H9 (cell line): Measurements from ENCODE around the gene DMPK. TPM values are rescaled to one million over a fixed set of nuclear protein-coding genes. Genes with fewer than 3 reads are reported as not detected.

ENCODE experiments used
- DNase-seq: peaks from one replicate; pipeline ENCODE4 v3.0.0-alpha.2; 2017
- H2AFZ ChIP-seq: one replicate; pipeline ENCODE4 v1.6.1; 2013; ENCODE audit warnings: mild to moderate bottlenecking, low read length, control low read depth, moderate library complexity
- H2AK5ac ChIP-seq: 2 replicates; pipeline ENCODE4 v1.6.1; 2013; ENCODE audit warnings: low read length, control low read depth, mixed read lengths; ENCODE audit not compliant: insufficient read length
- H2BK120ac ChIP-seq: one replicate; pipeline ENCODE4 v1.6.1; 2013; ENCODE audit warnings: low read depth, mild to moderate bottlenecking, low read length, control low read depth, inconsistent platforms; ENCODE audit not compliant: poor library complexity, severe bottlenecking
- H2BK12ac ChIP-seq: 2 replicates; pipeline ENCODE4 v1.6.1; 2013; ENCODE audit warnings: low read length, control low read depth, mixed read lengths, low read depth; ENCODE audit not compliant: insufficient read length
- H2BK15ac ChIP-seq: 2 replicates; pipeline ENCODE4 v1.6.1; 2013; ENCODE audit warnings: low read depth, low read length, control low read depth
- H2BK20ac ChIP-seq: one replicate; pipeline ENCODE4 v1.6.1; 2013; ENCODE audit warnings: low read depth, mild to moderate bottlenecking, low read length, control low read depth, inconsistent platforms; ENCODE audit not compliant: poor library complexity, severe bottlenecking
- H2BK5ac ChIP-seq: 2 replicates; pipeline ENCODE4 v1.6.1; 2013; ENCODE audit warnings: low read length, control low read depth, mixed read lengths; ENCODE audit not compliant: insufficient read length
- H3K14ac ChIP-seq: 2 replicates; pipeline ENCODE4 v1.6.1; 2013; ENCODE audit warnings: low read length, control low read depth; ENCODE audit not compliant: insufficient read depth
- H3K18ac ChIP-seq: 2 replicates; pipeline ENCODE4 v1.6.1; 2013; ENCODE audit warnings: low read depth, mild to moderate bottlenecking, mixed read lengths, low read length, control low read depth; ENCODE audit not compliant: insufficient read length
- H3K23ac ChIP-seq: 2 replicates; pipeline ENCODE4 v1.6.1; 2013; ENCODE audit warnings: low read length, control low read depth, mixed read lengths, low read depth; ENCODE audit not compliant: insufficient read length
- H3K23me2 ChIP-seq: 2 replicates; pipeline ENCODE4 v1.6.1; 2013; ENCODE audit warnings: low read depth, mild to moderate bottlenecking, mixed read lengths, low read length, control low read depth; ENCODE audit not compliant: insufficient read length, poor library complexity, severe bottlenecking
- H3K27ac ChIP-seq: 2 replicates; pipeline ENCODE4 v1.5.1; 2013; ENCODE audit warnings: low read length, control low read depth, mixed read lengths, low read depth; ENCODE audit not compliant: insufficient read length
- H3K27me3 ChIP-seq: 2 replicates; pipeline ENCODE4 v1.6.1; 2013; ENCODE audit warnings: low read length, control low read depth, inconsistent platforms; ENCODE audit not compliant: insufficient read depth
- H3K4ac ChIP-seq: 2 replicates; pipeline ENCODE4 v1.6.1; 2013; ENCODE audit warnings: low read depth, mild to moderate bottlenecking, control low read depth, inconsistent platforms, low read length, moderate library complexity
- H3K4me1 ChIP-seq: 2 replicates; pipeline ENCODE4 v1.6.1; 2013; ENCODE audit warnings: low read length, control low read depth, inconsistent platforms; ENCODE audit not compliant: insufficient read depth
- H3K4me2 ChIP-seq: 2 replicates; pipeline ENCODE4 v1.6.1; 2013; ENCODE audit warnings: low read length, control low read depth, mixed read lengths; ENCODE audit not compliant: insufficient read length, insufficient read depth
- H3K56ac ChIP-seq: 2 replicates; pipeline ENCODE4 v1.6.1; 2013; ENCODE audit warnings: low read depth, mild to moderate bottlenecking, mixed read lengths, low read length, control low read depth; ENCODE audit not compliant: insufficient read length
- H3K79me1 ChIP-seq: 2 replicates; pipeline ENCODE4 v1.6.1; 2013; ENCODE audit warnings: low read depth, mild to moderate bottlenecking, moderate library complexity, low read length, control low read depth, inconsistent platforms; ENCODE audit not compliant: insufficient read depth, poor library complexity, severe bottlenecking
- H3K79me2 ChIP-seq: 2 replicates; pipeline ENCODE4 v1.6.1; 2013; ENCODE audit warnings: low read length, control low read depth, inconsistent platforms; ENCODE audit not compliant: insufficient read depth
- H3K9ac ChIP-seq: 2 replicates; pipeline ENCODE4 v1.6.1; 2013; ENCODE audit warnings: low read length, control low read depth, mixed read lengths; ENCODE audit not compliant: insufficient read length; ENCODE audit errors: extremely low read depth
- H3K9me3 ChIP-seq: one replicate; pipeline ENCODE4 v1.6.1; 2013; ENCODE audit warnings: low read depth, low read length, inconsistent platforms; ENCODE audit not compliant: control insufficient read depth
- H3T11ph ChIP-seq: one replicate; pipeline ENCODE4 v1.6.1; 2013; ENCODE audit warnings: mild to moderate bottlenecking, low read length, control low read depth, inconsistent platforms
- H4K20me1 ChIP-seq: one replicate; pipeline ENCODE4 v1.6.1; 2013; ENCODE audit not compliant: control insufficient read depth, insufficient read length, insufficient read depth
- H4K5ac ChIP-seq: 2 replicates; pipeline ENCODE4 v1.6.1; 2013; ENCODE audit warnings: low read depth, mild to moderate bottlenecking, mixed read lengths, low read length, control low read depth; ENCODE audit not compliant: insufficient read length
- H4K8ac ChIP-seq: replicated peaks from 2 replicates; pipeline ENCODE4 v1.6.1; 2013; ENCODE audit warnings: low read length, control low read depth, mixed read lengths, low read depth; ENCODE audit not compliant: insufficient read length
- H4K91ac ChIP-seq: 2 replicates; pipeline ENCODE4 v1.6.1; 2013; ENCODE audit warnings: low read depth, mild to moderate bottlenecking, moderate library complexity, mixed read lengths, low read length, control low read depth; ENCODE audit not compliant: insufficient read length
- H3K27ac Mint-ChIP-seq, 3 experiments: 2 replicates in 2 of 3; 3 replicates in 1 of 3; pipeline ENCODE4 v1.8.0; 2020 to 2021; ENCODE audit warnings: mixed read lengths in 3 of 3, mild to moderate bottlenecking in 1 of 3, moderate library complexity in 1 of 3
- H3K27me3 Mint-ChIP-seq: 2 replicates; pipeline ENCODE4 v1.8.0; 2021; ENCODE audit warnings: low read depth, mild to moderate bottlenecking, moderate library complexity, mixed read lengths
- H3K36me3 Mint-ChIP-seq, 3 experiments: 2 replicates in 2 of 3; 3 replicates in 1 of 3; pipeline ENCODE4 v1.8.0; 2020 to 2021; ENCODE audit warnings: low read depth in 3 of 3, mixed read lengths in 3 of 3; ENCODE audit not compliant: insufficient read depth in 1 of 3
- H3K4me1 Mint-ChIP-seq, 2 experiments: 2 replicates each; pipeline ENCODE4 v1.8.0; 2020; ENCODE audit warnings: mixed read lengths in 2 of 2
- H3K4me3 Mint-ChIP-seq, 2 experiments: 2 replicates in 1 of 2; 3 replicates in 1 of 2; pipeline ENCODE4 v1.8.0; 2020 to 2021; ENCODE audit warnings: mild to moderate bottlenecking in 2 of 2, mixed read lengths in 2 of 2, moderate library complexity in 1 of 2
- H3K9me3 Mint-ChIP-seq, 2 experiments: 2 replicates in 1 of 2; 3 replicates in 1 of 2; pipeline ENCODE4 v1.8.0; 2020; ENCODE audit warnings: mild to moderate bottlenecking in 2 of 2, mixed read lengths in 2 of 2, moderate library complexity in 1 of 2
- WGBS: extraction: QIAGEN DNeasy Blood & Tissue Kit; methylation state at CpG from one replicate; pipeline ENCODE4 v1.1.7; 2013; ENCODE audit warnings: missing lambda C conversion rate, low lambda C conversion rate, mixed read lengths; ENCODE audit not compliant: insufficient read length; ENCODE audit errors: extremely low coverage; 5-methylcytosine and 5-hydroxymethylcytosine counted together
- total RNA-seq: library from RNA; stranded (reverse); gene quantifications from 2 replicates; pipeline ENCODE4 v1.2.1, GENCODE V29; 2021
- TF ChIP-seq, protein P1 (sequence below): fragments of 200-600 bp; sonication (generic); conservative IDR thresholded peaks from 3 replicates; pipeline ENCODE4 v1.8.0; 2021; ENCODE audit warnings: antibody characterized with exemption, mild to moderate bottlenecking

The DMPK gene
- total RNA-seq, 1 experiment from 2014 or later, result 67.4 TPM

DNA sequence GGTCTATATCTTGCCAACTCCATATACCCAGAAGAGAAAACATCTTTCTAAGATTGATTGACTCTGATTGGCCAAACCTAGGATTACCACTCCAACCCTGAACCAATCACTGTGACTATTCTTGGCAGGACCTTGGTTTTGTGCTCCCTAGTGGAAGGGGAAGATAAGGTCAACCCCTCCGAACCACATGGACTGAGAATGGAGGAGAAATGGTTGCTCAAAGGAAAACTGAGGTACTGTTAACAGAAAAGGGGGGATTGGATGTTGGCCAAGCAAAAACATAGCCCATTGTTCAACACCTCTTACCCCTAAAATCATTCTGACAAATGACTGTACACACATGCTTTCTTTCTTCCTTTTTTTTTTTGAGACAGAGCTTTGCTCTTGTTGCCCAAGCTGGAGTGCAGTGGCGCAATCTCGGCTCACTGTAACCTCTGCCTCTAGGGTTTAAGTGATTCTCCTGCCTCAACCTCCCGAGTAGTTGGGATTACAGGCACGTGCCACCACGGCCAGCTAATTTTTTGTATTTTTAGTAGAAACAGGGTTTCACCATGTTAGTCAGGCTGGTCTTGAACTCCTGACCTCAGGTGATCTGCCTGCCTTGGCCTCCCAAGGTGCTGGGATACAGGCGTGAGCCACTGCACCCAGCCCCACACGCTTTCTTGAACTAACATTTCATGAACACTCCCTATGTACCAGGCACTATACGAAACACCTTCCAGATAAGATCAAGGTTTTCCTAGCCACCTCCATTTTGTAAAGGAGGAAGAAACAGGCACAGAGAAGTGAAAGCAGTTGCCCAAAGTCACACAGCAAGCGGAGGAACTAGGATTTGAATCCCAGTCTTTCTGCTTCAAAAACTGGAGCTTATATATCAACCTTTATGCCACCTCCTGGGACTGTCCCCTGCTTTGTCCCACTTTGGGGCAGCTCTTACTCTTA lies 42.5 kb downstream of the DMPK start:
- Histone ChIP-seq H3K14ac (no peak overlapping the region), H4K8ac (no peak overlapping the region), H3K79me1 (no peaks in the 10 kb centered on the region), H3T11ph (no peak overlapping the region), H3K27me3 (no peaks in the 10 kb centered on the region; the same call in 1 of the 2 replicates), H3K9me3 (no peaks in the 10 kb centered on the region), H3K56ac (no peak overlapping the region), H2BK12ac (no peak overlapping the region), H3K9ac (no peak overlapping the region), H3K79me2 (no peaks in the 10 kb centered on the region), H2BK5ac (no peak overlapping the region), H2BK15ac (no peak overlapping the region), H3K23me2 (no peaks in the 10 kb centered on the region), H2BK120ac (no peak overlapping the region), H4K20me1 (no peaks in the 10 kb centered on the region), H3K18ac (no peak overlapping the region), H2AFZ (no peak overlapping the region), H3K4me1 (no peaks in the 10 kb centered on the region; the same call in none of the 2 replicates), H3K27ac (no peak overlapping the region), H3K4ac (no peak overlapping the region), H2AK5ac (no peak overlapping the region), H2BK20ac (no peak overlapping the region), H3K4me2 (no peak overlapping the region), H3K23ac (no peak overlapping the region), H4K91ac (no peak overlapping the region), H4K5ac (no peak overlapping the region)
- H3K27me3 Mint-ChIP-seq, result peaks cover 7% of the 10 kb centered on the region
- peaks cover 5% of the 10 kb centered on the region in 2 experiments for H3K4me1 Mint-ChIP-seq
- no peaks in the 10 kb centered on the region for H3K9me3 Mint-ChIP-seq
- no peak overlapping the region for H3K4me3 Mint-ChIP-seq
- TF ChIP-seq, protein P1, sequence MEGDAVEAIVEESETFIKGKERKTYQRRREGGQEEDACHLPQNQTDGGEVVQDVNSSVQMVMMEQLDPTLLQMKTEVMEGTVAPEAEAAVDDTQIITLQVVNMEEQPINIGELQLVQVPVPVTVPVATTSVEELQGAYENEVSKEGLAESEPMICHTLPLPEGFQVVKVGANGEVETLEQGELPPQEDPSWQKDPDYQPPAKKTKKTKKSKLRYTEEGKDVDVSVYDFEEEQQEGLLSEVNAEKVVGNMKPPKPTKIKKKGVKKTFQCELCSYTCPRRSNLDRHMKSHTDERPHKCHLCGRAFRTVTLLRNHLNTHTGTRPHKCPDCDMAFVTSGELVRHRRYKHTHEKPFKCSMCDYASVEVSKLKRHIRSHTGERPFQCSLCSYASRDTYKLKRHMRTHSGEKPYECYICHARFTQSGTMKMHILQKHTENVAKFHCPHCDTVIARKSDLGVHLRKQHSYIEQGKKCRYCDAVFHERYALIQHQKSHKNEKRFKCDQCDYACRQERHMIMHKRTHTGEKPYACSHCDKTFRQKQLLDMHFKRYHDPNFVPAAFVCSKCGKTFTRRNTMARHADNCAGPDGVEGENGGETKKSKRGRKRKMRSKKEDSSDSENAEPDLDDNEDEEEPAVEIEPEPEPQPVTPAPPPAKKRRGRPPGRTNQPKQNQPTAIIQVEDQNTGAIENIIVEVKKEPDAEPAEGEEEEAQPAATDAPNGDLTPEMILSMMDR, result no peak
- no CpG with 5 or more reads among the region's 10 CpGs for WGBS
- DNase-seq, result no peak
- no peaks in the 10 kb centered on the region for H3K36me3 Mint-ChIP-seq
- H3K27ac Mint-ChIP-seq, result no peak overlapping the region; a peak in 1 of 7 replicates
